NCI-H1436 (cell line): ENCODE measurements around the gene PDHB.
"Not testable (repeated sequence)": the region's sequence is repeated elsewhere in the genome, so short reads cannot be mapped to it uniquely, and the experiment has no call there.

ENCODE experiments used
- DNase-seq: peaks from one replicate; lab custom pipeline; 2025; lab: John Stamatoyannopoulos, UW

Gene PDHB

DNA sequence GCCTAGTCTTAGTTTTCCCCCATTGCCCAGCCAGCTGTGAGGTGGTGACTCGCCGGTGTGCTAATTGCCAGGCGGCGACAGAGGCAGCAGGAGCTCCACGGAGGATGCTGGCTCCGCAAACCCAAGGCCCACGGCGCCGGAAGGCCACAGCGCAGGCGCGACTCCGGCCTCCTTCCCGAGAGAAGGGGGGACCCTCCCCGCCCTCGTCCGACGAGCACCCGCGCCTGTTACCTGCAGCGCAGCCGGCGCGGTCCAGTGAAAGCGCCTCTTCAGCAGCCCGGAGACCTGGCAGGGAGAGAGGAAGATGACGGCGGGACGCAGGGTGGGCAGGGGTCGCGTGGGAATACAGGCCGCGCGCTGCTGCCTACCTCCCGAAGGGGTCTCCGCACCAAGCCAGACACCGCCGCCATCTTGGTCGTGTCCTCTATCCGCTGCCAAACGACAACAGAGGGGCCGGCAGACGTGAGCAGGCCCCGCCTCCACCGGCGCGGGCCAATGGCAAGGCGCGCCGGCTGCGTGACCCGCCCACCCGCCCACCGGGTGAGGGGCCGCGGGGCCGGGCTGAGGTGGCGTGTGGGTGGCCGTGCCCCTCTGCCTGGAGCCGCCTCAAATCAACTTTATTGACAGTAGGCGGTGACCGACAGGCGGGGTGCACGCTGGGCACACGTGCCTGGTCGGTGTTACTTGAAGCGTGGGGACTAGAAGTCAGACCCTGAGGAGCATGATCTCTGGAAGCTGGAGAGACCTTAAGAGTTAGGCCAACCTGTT, at the start of gene PDHB:
TSS of gene PDHB (minus strand) at position 433 of the 768 bp plus-strand sequence. CDS start at position 410, 23 bp downstream.
- peak; percentile 64 for DNase-seq

DNA sequence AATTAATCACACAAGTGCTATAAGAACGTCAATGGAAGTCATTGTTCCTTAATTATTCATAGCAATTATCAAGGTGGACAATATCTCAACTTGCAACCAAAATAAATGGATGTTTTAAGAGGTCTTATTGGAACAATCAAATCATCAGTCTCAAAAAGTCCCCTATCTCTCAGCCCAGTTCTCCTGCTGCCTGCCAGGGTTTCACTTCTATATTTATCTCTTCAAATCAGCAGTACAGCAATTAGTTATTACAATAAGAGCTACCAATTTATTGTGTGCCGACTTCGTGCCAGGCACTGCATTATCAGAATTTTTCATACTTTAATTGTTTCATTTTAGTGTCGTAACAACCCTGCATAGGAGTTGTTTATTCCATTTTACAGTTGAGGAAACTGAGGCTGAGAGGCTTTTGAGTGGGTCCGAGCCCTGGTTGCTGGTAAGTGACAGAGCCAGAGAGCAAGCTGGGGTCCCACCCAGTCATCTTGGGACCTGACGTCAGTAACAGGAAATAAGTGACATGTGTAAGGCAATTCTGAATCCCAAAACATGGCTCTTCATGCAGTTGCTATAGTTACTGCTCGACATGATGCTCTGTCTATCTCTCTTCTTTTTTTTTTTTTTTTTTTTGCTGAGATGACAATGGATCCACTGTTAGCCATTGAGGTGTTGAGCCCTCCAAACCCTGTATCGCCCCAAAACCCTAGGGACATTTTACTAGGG, 49.4 kb upstream of the PDHB start:
- DNase-seq: no peak

DNA sequence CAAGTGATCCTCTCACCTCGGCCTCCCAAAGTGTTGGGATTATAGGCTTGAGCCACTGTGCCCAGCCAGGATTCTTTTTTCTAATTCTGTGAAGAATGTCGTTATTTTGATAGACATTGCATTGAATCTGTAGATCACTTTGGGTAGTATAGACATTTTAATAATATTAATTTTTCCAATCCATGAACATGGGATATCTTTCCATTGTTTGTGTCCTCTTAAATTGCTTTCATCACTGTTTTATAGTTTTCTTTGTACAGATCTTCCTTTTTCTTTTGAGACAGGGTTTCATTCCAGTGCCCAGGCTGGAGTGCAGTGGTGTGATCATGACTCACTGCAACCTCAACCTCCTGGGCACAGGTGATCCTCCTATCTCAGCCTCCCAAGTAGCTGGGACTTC, 46.7 kb upstream of the PDHB start:
- DNase-seq: no peak

DNA sequence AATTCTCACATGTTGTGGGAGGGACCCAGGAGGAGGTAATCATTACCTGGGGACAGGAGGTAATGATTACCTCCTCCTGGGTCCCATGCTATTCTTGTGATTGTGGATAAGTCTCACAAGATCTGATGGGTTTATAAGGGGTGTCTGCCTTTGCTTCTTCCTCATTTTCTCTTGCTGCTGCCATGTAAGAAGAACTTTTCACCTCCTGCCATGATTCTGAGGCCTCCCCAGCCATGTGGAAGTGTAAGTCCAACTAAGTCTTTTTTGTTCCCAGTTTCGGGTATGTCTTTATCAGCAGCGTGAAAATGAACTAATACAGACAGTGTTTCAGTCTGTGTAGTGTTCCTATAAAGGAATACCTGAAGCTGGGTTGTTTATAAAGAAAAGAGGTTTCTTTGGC, 45.1 kb upstream of the PDHB start:
- no peak for DNase-seq

DNA sequence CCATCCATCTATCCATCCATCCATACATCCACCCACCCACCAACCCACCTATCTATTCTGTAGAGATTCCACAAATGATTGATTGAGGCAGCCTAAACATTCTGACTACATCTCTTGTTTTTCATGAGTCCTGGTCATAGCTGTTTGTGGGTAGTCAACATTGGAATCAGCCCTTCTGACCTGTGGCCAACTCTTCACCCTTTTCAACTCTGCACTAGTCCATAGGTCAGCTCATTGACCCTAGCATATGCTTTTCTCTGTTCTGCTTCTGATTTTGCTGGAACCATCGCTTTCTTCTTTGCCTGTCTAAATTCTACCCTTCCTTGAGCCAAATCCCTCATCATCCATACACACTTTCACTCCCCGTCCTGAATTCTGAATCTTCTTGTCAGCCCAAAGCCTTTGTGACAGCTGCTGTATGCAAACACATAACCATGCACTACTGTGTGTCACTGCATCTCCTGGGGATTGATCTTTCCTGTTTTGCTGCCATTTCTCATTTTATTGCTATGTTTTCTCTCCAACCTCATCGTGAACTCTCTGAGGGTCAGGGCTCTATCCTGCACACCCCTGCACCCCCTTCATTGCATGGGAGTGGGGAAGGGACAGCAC, 41.4 kb upstream of the PDHB start:
- no peak for DNase-seq

DNA sequence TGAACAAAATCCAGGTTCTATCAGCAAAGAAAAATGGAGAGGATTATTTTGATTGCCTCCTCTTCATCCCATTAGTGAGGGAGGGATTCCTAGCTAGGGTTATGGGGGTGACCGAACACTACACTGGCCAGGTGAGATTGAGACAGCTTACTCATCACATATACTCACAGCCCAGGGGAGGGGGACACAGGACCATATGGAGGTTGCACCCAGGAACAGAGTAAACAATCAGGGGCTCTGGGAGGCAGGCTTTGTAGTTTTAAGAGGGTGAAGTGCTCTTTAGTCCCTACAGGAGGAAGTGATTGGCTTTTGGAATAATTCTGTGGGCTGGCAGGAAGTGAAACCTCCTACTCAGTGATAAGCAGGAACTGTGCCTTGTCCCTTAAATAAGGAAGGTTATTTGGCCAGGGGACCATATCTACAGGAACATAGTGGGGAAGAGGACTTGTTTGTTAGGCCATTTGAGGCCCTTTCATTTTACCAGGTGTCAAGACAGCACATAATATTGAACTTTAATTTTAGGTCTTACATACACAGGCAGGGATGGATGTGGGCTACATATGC, 40.8 kb upstream of the PDHB start:
- DNase-seq: no peak

DNA sequence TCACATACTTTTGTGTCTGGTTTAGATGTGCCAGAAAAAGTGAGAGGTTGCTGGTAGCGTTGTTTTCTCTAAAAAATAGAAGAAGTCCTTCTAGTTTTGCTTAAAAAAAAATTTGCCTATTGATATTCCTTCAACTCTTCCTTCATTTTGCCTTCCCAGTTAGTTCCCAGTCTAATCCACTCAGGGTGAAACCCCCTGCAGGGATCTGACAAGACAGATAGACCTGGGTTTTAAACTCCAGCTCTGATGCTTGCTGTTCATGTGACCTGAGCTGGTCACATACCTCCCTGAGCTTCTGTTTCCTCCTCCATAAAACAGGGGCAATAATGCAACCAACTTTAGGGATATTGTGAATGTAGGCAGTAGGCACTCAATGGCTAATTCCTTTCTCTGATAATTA, 39.6 kb upstream of the PDHB start:
- no peak for DNase-seq

DNA sequence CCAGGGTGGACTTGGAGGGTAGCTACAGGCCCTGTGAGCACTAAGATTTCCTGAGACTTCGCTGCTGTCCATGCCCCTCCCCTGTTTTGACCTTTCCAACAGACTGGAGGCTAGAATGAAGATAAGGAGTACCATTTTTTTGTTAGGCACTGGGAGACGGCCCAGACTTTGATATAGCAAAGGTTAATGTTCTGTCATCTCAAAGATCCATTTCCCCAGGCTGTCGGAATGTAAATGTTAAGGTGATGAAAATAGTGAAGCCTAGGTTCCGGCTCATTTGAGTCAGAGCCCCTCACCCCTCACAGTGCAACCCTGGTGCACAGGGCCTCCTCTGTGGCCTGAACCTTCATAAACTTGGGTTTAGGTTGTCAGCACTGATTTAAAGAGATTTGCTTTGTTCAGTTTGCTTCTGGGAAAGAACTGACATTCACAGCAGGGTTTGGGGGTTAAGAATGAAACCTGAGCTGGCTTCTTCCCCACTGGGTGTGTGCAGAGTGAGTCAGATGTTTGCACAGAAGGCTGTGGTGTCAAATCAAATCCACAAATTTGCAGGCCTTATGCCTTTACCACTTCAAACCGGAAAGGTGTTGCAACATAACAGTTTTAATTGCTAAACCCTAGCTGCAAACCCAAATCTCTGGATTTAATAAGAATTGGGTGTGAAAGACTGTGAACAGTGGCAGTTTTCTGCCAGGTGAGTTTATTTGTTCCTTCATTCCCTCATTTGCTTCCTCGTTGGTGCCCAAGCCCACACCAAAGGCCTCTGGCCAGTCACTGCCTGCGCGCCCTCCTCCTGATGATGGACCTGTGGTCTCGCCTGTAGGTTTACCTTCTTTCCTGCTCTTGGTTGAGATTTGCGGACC, 37.6 kb upstream of the PDHB start:
- peak; percentile 44 for DNase-seq

DNA sequence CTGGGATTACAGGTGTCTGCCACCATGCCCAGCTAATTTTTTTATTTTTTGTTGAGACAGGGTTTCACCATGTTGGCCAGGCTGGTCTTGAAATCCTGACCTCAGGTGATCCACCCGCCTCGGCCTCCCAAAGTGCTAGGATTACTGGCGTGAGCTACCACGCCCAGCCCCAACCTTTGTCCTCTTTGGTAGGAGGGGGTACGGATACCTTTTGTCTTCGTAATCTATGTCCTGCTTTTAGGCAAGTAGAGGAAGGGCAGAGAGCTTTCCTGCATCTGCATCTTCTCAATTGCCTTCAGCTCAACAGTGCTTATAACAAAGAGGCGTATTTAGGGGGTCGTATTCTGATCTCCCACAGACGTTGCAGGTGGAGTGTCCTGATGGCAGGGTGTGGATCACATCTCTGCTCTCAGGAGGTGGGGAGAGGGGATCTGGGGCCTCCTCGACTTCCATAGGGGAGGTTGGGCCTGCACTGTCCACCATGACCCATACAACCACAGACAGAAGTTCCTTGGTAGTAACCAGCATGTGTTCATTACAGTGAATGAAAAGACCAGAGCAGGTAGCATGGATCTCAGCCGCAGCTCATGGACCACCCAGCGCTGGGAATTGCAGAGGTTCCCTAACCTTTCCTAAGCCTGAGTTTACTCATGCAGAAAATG, 36.9 kb upstream of the PDHB start:
- DNase-seq: no peak

DNA sequence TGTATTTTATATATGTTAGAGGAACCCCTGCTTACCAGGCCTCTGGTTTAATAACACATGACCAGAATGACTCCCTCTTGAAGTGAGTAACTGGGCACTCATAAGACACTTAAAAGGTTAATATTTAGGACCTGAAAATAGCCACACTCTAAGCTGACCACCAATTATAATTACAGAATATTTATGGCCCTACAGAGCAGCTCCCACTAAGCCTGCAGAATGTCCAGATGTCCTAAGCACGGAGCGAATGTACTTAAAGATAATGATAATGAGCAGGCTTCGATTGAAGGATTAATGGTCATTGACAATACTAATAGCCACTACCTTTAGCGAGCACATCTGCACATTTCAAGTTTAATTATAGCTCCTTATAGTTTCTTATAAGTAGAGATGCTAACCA, 35.5 kb upstream of the PDHB start:
- DNase-seq: no peak

DNA sequence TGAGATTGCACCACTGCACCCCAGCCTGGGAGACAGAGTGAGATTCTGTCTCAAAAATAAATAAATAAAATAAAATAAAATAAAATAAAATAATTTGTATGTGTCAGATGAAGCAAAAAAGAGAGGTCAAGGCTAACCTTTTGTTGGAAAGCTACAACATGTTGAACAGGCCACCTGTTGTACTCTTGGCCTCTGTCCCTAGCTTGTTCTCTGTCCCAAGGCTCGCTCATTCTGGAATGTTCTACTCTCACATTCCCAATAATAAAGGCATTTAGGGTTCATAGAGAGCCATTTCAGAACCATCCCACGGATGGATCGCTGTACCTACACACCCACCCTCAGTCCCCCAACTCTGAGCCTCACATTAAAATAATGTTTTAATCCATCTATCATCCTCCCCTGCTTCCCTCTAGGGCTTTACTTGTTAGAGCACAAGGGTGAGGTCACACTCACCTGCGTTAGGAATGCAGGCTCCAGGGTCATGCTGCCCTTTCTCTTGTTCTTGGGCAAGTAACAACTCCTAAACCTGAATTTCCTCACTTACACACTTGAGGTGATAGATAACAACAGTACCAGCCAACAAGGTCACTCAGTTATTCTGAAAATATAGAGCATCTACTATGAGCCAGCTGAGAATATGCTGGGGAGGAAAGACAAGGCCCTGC, 33.4 kb upstream of the PDHB start:
- DNase-seq: no peak

DNA sequence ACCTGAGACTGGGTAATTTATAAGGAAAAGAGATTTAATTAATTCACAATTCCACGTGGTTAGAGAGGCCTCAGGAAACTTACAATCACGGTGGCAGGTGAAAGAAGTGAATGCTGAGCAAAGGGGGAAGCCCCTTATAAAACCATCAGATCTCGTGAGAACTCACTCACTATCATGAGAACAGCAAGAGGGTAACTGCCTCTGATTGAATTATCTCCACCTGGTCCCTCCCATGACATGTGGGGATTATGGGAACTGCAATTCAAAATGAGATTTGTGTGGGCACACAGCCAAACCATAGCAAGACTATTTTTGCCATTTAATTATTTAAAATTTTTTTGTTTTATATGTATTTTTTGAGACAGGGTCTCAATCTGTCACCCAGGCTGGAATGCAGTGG, 31.2 kb upstream of the PDHB start:
- no peak for DNase-seq

DNA sequence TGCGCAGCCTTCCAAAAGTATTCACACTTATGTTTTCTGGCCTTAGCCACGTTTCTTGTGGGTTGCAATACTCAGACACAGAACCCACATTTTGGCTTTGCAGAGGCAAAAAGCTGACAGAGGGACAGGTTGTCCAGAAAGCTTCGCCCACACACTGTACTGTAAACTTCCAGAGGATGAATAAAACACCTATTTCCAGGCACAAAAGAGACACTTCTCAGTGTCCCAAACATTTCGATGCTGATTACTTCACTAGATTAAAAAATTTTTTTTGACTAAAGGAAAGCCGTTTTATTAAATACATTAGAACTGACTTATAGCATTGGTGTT, 30.3 kb upstream of the PDHB start:
- no peak for DNase-seq

DNA sequence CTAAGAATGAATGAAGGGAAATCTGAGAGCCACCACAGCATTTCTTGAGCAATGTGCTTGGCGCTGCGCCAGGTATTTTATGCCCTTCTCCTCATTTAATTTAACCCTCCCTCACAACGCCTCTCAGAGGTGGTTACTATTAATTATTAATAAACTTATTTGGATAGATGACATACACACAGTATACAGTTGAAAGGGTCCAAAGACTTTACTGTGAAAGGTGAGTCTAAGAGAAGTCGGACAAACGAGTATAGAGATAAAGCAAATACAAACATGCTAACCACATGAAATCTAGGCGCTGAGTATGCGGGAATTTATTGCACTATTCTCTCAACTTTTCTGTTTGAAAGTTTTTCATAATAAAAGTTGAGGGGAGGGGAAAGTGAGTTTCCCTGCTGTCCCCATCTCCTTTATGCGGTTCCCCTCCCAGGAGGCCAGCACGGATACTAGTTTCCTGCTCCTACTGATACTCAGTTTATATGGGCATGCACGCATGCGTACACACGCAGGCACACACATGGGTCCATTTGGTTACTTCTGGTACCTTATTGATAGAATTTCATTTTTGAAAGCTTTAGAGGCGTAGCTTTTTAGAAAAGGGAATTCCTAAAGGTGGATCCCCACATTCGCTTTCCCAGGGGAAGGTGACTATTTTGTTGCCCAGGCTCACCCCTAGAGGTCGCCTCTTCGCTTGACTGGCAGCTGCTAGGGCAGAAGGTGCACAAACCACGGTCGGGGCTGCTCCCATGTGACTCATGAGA, 29.7 kb upstream of the PDHB start:
- DNase-seq: peak; percentile 2

DNA sequence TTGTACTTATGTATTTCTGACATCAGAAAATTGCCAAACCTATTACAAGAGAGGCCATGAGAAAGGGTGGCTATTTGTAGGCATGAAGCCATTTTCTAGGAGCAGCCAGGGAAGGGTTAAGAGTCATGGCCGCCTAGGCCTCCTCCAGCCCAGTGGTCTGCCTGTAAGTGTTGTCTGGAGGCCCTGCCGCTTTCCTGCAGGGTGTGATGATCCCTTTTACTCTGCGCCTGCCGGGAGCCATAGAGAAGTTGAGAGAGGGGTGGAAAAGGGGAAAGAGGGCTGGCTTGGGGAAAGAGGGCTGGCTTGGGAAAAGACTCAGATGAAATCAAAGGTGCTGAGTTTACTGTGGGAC, 29.2 kb upstream of the PDHB start:
- DNase-seq: no peak

DNA sequence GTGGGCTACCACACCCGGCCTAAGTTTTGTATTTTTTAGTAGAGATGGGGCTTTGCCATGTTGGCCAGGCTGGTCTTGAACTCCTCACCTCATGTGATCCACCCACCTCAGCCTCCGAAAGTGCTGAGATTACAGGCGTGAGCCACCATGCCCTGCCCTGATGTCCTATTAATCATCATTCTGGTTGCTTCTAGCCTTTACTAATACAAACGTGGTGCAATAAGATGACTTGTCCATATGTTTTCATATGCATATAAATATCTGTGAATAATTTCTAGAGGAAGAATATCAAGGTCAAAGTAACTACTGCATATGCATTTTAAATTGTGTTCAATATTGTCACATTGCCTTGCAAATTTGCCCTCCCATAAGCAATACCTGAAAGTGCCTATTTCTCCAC, 25.5 kb upstream of the PDHB start:
- DNase-seq: no peak

DNA sequence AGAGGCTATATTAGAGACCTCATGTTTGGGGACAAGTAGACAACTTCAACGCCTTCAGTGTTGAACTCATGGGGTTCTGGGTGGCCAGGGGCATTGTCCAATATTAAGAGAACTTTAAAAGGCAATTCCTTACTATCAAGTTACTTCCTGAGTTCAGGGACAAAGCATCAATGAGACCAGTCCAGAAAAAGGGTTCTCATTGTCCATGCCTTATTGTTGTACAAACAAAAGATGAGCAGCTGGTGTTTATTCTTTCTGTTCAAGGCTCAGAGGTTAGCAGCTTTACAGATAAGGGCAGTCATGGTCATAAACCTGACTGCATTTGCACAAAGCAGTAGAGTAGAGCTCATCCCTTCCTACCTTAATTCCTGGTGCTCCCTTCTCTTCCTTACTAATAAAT, 18.5 kb upstream of the PDHB start:
- no peak for DNase-seq

DNA sequence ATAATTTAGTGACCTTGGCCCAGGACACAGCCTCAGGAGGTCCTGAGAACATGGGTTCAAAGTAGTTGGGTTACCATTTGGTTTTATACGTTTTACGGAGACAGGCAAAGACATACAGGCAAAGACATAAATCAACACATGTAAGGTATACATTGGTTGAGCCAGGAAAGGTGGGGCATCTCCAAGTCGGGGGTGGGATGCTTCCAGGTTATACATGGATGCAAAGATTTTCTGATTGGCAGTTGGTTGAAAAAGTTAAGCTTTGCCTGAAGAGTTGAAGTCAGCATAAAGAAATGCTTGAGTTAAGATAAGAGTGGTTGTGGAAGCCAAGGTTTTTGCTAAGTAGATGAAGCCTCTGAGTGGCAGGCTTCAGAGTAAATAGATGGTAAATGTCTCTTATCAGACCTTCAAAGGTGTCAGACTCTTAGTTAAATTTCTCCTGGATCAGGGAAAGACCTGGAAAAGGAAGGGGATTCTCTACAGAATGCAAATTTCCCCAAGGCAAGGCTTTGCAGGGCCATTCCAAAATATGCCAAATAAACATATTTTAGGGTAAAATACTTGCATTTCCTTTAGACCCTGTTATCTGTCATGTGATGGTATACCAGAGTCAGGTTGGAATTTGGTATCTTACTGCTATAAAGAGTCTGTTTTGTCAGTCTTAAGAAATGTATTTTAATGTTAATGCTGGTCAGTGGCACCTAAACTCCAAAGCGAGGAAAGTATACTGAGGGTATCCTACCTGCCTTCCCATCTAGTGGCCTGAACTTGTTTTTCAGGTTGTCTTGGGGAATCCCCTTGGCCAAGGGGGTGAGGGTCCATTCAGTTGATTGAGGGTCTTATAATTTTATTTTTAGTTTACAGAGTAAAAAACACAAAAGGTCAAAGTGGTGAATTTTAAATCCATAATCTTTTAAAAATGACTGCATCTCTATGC, 8.2 kb upstream of the PDHB start:
- no peak for DNase-seq

DNA sequence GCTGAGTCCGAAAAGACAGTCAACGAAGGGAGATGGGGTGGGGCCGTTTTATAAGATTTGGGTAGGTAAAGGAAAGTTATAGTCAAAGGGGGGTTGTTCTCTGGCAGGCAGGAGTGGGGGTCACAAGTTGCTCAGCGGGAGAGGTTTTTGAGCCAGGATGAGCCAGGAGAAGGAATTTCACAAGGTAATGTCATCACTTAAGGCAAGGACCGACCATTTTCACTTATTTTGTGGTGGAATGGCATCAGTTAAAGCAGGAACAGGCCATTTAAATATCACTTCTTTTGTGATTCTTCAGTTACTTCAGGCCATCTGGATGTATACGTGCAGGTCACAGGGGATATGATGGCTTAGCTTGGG, 7.3 kb upstream of the PDHB start:
- DNase-seq: not testable (repeated sequence)
